Keratinocyte (primary cell): Measurements from ENCODE around the gene ZNF678. TPM values are rescaled to one million over a fixed set of nuclear protein-coding genes. Genes with fewer than 3 reads are reported as not detected.

Experiments
- DNase-seq: peaks from one replicate; pipeline ENCODE4 v3.0.0-alpha.2; 2011; ENCODE audit warnings: low read depth, missing footprints, low spot score
- FAIRE-seq: peaks from 2 replicates; lab custom pipeline; 2011; peaks lifted over from hg19 to GRCh38; lab: Jason Lieb, UNC
- H2AFZ ChIP-seq: 2 replicates; pipeline ENCODE4 v1.6.0; 2012; ENCODE audit warnings: low read length, control low read depth, inconsistent platforms; ENCODE audit not compliant: control insufficient read depth
- H3K27ac ChIP-seq: 2 replicates; pipeline ENCODE4 v1.5.1; 2011; ENCODE audit warnings: low read length; ENCODE audit not compliant: control insufficient read depth, insufficient read depth
- H3K27me3 ChIP-seq: 3 replicates; pipeline ENCODE4 v1.6.0; 2011; ENCODE audit warnings: low read length; ENCODE audit not compliant: control insufficient read depth, insufficient read depth; ENCODE audit errors: extremely low read depth
- H3K36me3 ChIP-seq, 2 experiments: 2 replicates in 1 of 2; 3 replicates in 1 of 2; pipeline ENCODE4 v1.5.1; 2011; ENCODE audit warnings: low read length in 2 of 2, mild to moderate bottlenecking in 1 of 2; ENCODE audit not compliant: control insufficient read depth in 2 of 2, insufficient read depth in 2 of 2; ENCODE audit errors: extremely low read depth in 1 of 2
- H3K4me1 ChIP-seq: 3 replicates; pipeline ENCODE4 v1.5.1; 2011; ENCODE audit warnings: low read length; ENCODE audit not compliant: control insufficient read depth, insufficient read depth; ENCODE audit errors: extremely low read depth
- H3K4me2 ChIP-seq: 3 replicates; pipeline ENCODE4 v1.6.0; 2011; ENCODE audit warnings: low read depth, low read length; ENCODE audit not compliant: control insufficient read depth, insufficient read depth; ENCODE audit errors: extremely low read depth
- H3K4me3 ChIP-seq, 3 experiments: fragments of 200-600 bp in 1 of 3; sonication (generic) in 1 of 3; 2 replicates in 2 of 3; 3 replicates in 1 of 3; pipeline ENCODE4 v1.5.1; 2011 to 2016; ENCODE audit warnings: low read length in 3 of 3, mild to moderate bottlenecking in 3 of 3, control low read depth in 2 of 3, inconsistent platforms in 1 of 3, low read depth in 1 of 3, mixed read lengths in 1 of 3, mixed run types in 1 of 3, moderate library complexity in 1 of 3; ENCODE audit not compliant: control insufficient read depth in 2 of 3, insufficient read depth in 2 of 3; ENCODE audit errors: extremely low read depth in 1 of 3
- H3K79me2 ChIP-seq: 2 replicates; pipeline ENCODE4 v1.6.0; 2012; ENCODE audit warnings: low read length; ENCODE audit not compliant: control insufficient read depth, insufficient read depth
- H3K9ac ChIP-seq: 3 replicates; pipeline ENCODE4 v1.6.0; 2011; ENCODE audit warnings: low read length; ENCODE audit not compliant: control insufficient read depth, insufficient read depth; ENCODE audit errors: extremely low read depth
- H3K9me1 ChIP-seq: 3 replicates; pipeline ENCODE4 v1.6.0; 2011; ENCODE audit warnings: low read length; ENCODE audit not compliant: control insufficient read depth, insufficient read depth; ENCODE audit errors: extremely low read depth
- H3K9me3 ChIP-seq: 2 replicates; pipeline ENCODE4 v1.5.1; 2012; ENCODE audit warnings: low read depth, low read length; ENCODE audit not compliant: control insufficient read depth
- H4K20me1 ChIP-seq: 3 replicates; pipeline ENCODE4 v1.6.0; 2011; ENCODE audit warnings: low read length; ENCODE audit not compliant: control insufficient read depth, insufficient read depth; ENCODE audit errors: extremely low read depth
- EZH2 ChIP-seq: IDR thresholded peaks from one replicate; pipeline ENCODE4 v1.6.1; 2012; ENCODE audit warnings: inconsistent platforms, mild to moderate bottlenecking, low read length, moderate library complexity
- dilution Hi-C: fragments of 300-500 bp; cut with MboI; formaldehyde crosslinking; loops from one replicate; pipeline ENCODE4 v1.7.0; 2020; ENCODE audit warnings: low sequenced_read_pairs; ENCODE audit not compliant: extremely low pct_ligation_motif_present
- polyA minus RNA-seq, 3 experiments: library from RNA; depleted of rRNA, polyadenylated mRNA; stranded (reverse); fragments of >200 nt; gene quantifications; 1 replicate in 1 of 3; 2 replicates in 1 of 3; 3 replicates in 1 of 3; pipeline ENCODE4 v1.2.3, GENCODE V29; 2011
- polyA plus RNA-seq, 5 experiments: library from polyadenylated mRNA; depleted of rRNA in 3 of 5; stranded (reverse) in 3 of 5; stranded (forward) in 1 of 5; unstranded in 1 of 5; fragments of >200 nt; gene quantifications; 1 replicate in 1 of 5; 2 replicates in 3 of 5; 3 replicates in 1 of 5; pipeline versions ENCODE4 v1.2.1 to v1.2.3, GENCODE V29; 2011 to 2012; ENCODE audit warnings: missing spikeins in 2 of 5, low read depth in 1 of 5, low replicate concordance in 1 of 5
- TF ChIP-seq, protein P1 (sequence below), 3 experiments: IDR thresholded peaks in 1 of 3; conservative IDR thresholded peaks in 1 of 3; optimal IDR thresholded peaks in 1 of 3; 2 replicates in 2 of 3; 3 replicates in 1 of 3; pipeline versions ENCODE3 to v1.5.1; 2011; ENCODE audit warnings: low read length in 3 of 3, mild to moderate bottlenecking in 3 of 3, moderate library complexity in 2 of 3, control low read depth in 1 of 3, inconsistent platforms in 1 of 3; ENCODE audit not compliant: insufficient read depth in 2 of 3; ENCODE audit errors: extremely low read depth in 1 of 3

The ZNF678 gene
- 1.5 to 3.0 TPM (median 2.2 TPM) in 3 replicates for polyA plus RNA-seq
- 1.1 TPM for polyA plus RNA-seq (2011; ENCODE audit: low read depth)
- 0.64 and 0.91 TPM in 2 replicates for polyA plus RNA-seq (2011; cell fraction: cytosol; rRNA removed)
- 3.0 and 5.1 TPM in 2 replicates for polyA plus RNA-seq (2011; cell fraction: nucleus; rRNA removed)
- polyA plus RNA-seq (2012; ENCODE audit: low replicate concordance), result 0.52 and 1.5 TPM in 2 replicates
- polyA minus RNA-seq, result 4.9 to 15.3 TPM (median 12.4 TPM) in 3 replicates
- 5.0 TPM for polyA minus RNA-seq (2011; cell fraction: cytosol; rRNA and poly(A)+ RNA removed)
- polyA minus RNA-seq (2011; cell fraction: nucleus; rRNA and poly(A)+ RNA removed), result 12.3 and 17.5 TPM in 2 replicates

DNA sequence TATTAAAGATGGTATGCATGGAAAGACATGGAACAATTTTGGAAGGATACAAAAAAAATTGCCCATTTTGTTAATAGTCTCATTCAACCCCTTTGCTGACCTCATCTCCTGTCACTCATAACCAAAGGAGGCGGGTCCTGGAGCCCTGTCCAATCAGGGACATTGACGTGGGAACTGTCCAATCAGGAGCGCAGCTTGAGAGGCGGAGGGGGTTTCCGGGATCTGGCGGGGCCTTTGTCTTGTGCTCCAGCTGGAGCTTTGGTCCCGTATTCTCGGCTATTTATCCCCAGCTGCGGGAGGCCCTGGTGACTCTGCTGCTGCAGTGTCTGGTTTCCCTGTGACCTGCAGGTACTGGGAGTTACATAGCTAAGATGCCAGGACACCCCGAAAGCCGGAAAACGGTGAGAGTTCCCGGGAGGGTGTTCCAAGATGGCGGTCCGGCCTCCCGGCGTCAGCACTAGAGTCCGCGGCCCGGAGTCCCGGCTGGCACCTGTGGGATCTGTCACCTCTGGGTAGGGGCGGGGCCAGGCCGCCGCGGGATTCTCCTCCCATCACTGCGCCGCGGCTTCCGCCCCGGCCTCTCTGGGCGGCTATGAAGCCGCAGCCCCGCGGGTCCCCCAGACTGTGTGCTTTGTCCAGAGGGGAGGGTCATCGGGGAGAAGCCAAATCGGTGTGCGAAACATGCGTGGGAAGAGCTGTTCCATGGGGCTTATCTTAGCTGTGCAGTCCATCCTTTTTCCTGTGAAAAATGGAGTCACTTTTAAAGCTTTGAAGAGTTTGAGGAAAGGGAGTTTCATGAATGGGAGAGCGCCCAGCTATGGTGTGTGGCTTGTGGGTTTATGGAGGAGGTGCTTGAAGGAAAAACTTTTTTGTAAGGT lies at the start of gene ZNF678:
TSS of gene ZNF678 (plus strand) at position 233 of the 878 bp plus-strand sequence. CDS start 87,436 bp downstream, outside the sequence.
- peak within 1 kb of the TSS; percentile 97 for H2AFZ ChIP-seq
- peak within 1 kb of the TSS; percentile 94 for H3K27ac ChIP-seq
- H3K36me3 ChIP-seq, result no peaks in the 10 kb centered on the region
- H3K9ac ChIP-seq, result peak within 1 kb of the TSS; percentile 92
- dilution Hi-C loops, result no loop called here
- peaks cover 16% of the 10 kb centered on the region for H3K27me3 ChIP-seq
- peaks cover 7% of the 10 kb centered on the region for H3K4me1 ChIP-seq
- H3K4me2 ChIP-seq, result peak within 1 kb of the TSS; percentile 76
- H3K4me3 ChIP-seq, result peak within 1 kb of the TSS; percentile 75 to 85 (median 75)
- TF ChIP-seq, protein P1, sequence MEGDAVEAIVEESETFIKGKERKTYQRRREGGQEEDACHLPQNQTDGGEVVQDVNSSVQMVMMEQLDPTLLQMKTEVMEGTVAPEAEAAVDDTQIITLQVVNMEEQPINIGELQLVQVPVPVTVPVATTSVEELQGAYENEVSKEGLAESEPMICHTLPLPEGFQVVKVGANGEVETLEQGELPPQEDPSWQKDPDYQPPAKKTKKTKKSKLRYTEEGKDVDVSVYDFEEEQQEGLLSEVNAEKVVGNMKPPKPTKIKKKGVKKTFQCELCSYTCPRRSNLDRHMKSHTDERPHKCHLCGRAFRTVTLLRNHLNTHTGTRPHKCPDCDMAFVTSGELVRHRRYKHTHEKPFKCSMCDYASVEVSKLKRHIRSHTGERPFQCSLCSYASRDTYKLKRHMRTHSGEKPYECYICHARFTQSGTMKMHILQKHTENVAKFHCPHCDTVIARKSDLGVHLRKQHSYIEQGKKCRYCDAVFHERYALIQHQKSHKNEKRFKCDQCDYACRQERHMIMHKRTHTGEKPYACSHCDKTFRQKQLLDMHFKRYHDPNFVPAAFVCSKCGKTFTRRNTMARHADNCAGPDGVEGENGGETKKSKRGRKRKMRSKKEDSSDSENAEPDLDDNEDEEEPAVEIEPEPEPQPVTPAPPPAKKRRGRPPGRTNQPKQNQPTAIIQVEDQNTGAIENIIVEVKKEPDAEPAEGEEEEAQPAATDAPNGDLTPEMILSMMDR (optimal IDR thresholded peaks at IDR 0.05 in 1 of 3, IDR thresholded peaks at IDR 0.05 in 1 of 3, conservative IDR thresholded peaks at IDR 0.05 in 1 of 3; ENCODE audit: extremely low read depth in 1 of 3, insufficient read depth in 2 of 3, low read length in 3 of 3), result no peak
- no peak for TF ChIP-seq EZH2
- peak; percentile 84 for FAIRE-seq
- H3K79me2 ChIP-seq, result peaks cover 22% of the 10 kb centered on the region
- no peaks in the 10 kb centered on the region for H4K20me1 ChIP-seq
- H3K9me1 ChIP-seq, result no peaks in the 10 kb centered on the region
- peak; percentile 56 for DNase-seq
- H3K9me3 ChIP-seq, result peaks cover 2% of the 10 kb centered on the region

DNA sequence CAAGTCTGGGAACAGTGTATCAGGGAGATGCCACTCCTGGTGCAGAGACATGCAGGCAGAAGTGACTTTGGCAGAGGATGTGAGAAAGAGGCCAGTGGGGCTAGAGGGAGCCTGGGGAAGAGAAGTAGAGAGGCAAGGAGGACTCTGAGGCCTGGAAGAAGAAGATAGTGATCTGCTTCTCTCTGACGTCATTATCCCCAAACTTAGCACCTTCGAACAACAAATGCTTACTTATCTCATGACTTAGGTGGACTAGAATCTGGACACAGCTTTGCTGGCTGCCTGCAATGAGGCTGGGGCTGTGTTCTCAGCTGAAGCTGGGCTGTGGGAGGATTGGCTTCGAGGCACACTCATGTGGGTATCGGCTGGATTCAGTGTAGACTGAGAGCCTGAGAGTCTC lies 44.5 kb upstream of the ZNF678 start:
- no peak overlapping the region for H3K9ac ChIP-seq
- H3K9me1 ChIP-seq, result no peaks in the 10 kb centered on the region
- DNase-seq (no peak), FAIRE-seq (no peak)
- H3K27me3 ChIP-seq, result no peaks in the 10 kb centered on the region
- H4K20me1 ChIP-seq, result no peaks in the 10 kb centered on the region
- no peak overlapping the region for H2AFZ ChIP-seq
- H3K4me2 ChIP-seq, result no peak overlapping the region
- no peaks in the 10 kb centered on the region for H3K79me2 ChIP-seq
- no peak overlapping the region for H3K27ac ChIP-seq
- no peaks in the 10 kb centered on the region for H3K36me3 ChIP-seq
- H3K4me1 ChIP-seq, result no peaks in the 10 kb centered on the region
- H3K9me3 ChIP-seq, result no peaks in the 10 kb centered on the region
- H3K4me3 ChIP-seq, result no peak overlapping the region
- TF ChIP-seq, protein P1 (optimal IDR thresholded peaks at IDR 0.05 in 1 of 3, IDR thresholded peaks at IDR 0.05 in 1 of 3, conservative IDR thresholded peaks at IDR 0.05 in 1 of 3; ENCODE audit: extremely low read depth in 1 of 3, insufficient read depth in 2 of 3, low read length in 3 of 3), result no peak
- TF ChIP-seq EZH2, result no peak
- dilution Hi-C loops, result no loop called here
